ENCODE results near the gene TXNDC5.

- TF ChIP-seq CTCF (IDR thresholded peaks at IDR 0.05) (no peak), POLR2A (IDR thresholded peaks at IDR 0.05) (no peak), EP300 (IDR thresholded peaks at IDR 0.05) (no peak)
Measured at GRCh38 chr6:7897461-7898192, 13.0 kb downstream of the TXNDC5 start.
